Right forelimb (tissue), 1 donor: Measurements from ENCODE around the gene CBX1.
A peak's percentile ranks its signal among the peaks of the same experiment; 100 is the strongest.

Experiments used
- DNase-seq: peaks from one replicate; pipeline ENCODE4 v3.0.0-alpha.2; 2018

CBX1 gene

DNA sequence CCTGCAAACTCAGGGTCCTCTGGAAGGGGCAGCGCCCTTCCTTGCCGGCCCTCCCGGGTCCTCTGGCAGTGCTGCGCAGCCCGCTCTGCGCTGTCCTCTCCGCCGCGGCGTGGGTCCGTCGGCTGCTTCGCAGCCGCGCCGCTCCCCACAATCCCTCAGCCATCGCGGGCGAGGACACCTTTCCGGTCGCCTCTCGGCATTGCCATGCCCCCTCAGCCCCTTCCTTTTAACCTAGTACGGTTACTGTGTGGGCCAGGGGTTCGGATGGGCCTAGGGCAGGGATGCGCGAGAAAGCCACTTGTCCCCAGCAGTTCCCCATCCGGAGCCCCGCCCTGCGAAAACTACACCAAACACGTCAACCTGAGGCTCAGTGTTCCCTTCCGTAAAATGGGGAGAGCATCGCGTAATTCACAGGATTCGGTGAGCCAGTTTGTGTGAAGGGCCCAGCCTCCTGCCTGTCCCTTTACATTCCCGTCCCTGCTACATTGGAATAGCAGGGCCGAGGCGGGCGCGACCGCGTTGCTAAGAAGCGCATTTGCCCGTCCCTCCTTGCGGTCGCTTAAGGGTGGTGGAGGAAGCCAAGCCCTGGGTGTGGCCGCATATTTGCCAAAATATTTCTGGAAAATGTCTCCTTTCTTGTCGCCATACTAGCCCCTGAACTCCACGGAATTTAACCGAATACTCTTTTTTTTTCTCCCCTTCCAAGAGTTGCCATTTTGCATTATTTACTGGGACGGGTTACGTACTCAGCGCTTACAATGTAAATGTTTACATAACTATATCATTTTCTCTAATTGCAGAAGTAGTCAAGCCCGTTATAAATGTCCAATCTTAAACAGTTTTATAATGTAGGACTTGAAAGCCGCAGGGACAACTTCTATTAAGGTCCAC is 76.9 kb downstream of the CBX1 start:
- DNase-seq, result no peak

GRCh38 chr17:48023400-48024148 is 77.7 kb downstream of the CBX1 start:
- peak; percentile 87 for DNase-seq

DNA sequence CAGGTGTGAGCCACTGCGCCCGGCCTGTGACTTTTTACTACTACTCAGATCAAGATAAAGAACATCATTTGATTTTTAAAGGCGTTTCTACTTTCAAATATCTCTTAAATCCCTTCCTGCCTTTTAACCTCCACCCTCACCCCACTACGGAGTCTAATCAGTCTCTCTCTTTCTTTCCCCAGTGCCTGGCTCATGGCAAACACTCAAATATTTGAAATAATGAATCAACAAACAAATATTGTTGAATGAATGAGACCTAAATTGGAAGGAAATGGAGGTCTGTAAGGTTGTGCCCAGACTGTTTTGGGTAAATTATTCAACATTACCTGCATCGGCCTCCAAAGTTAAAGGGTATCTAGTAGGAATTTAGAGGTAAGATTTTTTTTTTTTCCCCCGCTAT is 78.4 kb downstream of the CBX1 start:
- no peak for DNase-seq

DNA sequence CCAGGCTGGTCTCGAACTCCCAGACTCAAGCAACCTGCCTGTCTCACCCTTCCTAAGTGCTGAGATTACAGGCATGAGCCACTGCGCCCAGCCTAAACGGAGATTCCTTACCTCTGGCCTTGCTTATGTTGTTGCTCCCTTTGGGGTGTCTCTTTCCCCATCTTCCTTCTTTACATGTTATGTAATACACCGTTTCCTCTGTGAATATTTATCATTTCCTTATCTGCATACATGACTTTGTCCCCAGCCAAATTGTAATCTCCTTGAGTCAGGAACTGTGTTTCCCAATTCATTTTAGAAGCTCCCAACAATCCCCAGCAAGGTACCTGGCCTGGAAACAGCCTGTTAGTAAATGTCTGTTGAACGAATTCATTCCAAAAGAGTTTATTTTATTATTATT is 79.3 kb downstream of the CBX1 start:
- no peak for DNase-seq
